Measurements from ENCODE around the gene EPB41L4B.

EPB41L4B gene

GRCh38 chr9:109303900-109304299 is 17.0 kb downstream of the EPB41L4B start:
- peak overlapping the region in 1 of 2 donors; percentile 32 for H3K4me3 ChIP-seq (ENCODE audit: low read depth in 1 of 2, low read length in 2 of 2)
- no peaks in the 10 kb centered on the region for H3K9me3 ChIP-seq (ENCODE audit: control insufficient read depth in 1 of 2, low read length in 2 of 2)

GRCh38 chr9:109302606-109303005 is 18.3 kb downstream of the EPB41L4B start:
- Histone ChIP-seq H3K9me3 (ENCODE audit: control insufficient read depth in 1 of 2, low read length in 2 of 2) (no peaks in the 10 kb centered on the region), H3K27ac (ENCODE audit: low read depth, low read length) (no peak overlapping the region)

More at GRCh38 chr9:109303900-109304299, 17.0 kb downstream of the EPB41L4B start:
- Histone ChIP-seq H3K27ac (ENCODE audit: low read depth, low read length) (no peak overlapping the region), H3K9ac (ENCODE audit: low read depth in 1 of 2, low read length in 2 of 2) (no peak overlapping the region), H3K4me1 (ENCODE audit: control insufficient read depth in 1 of 2, insufficient read depth in 2 of 2, low read length in 2 of 2) (peaks cover 34 to 43% of the 10 kb centered on the region in 2 donors), H3K36me3 (ENCODE audit: control insufficient read depth in 1 of 2, insufficient read depth in 2 of 2, low read length in 2 of 2) (no peaks in the 10 kb centered on the region), H3K27me3 (ENCODE audit: control insufficient read depth in 1 of 2, insufficient read depth in 2 of 2, low read length in 2 of 2) (no peaks in the 10 kb centered on the region)

GRCh38 chr9:109301012-109301411 is 19.8 kb downstream of the EPB41L4B start:
- Histone ChIP-seq H3K4me3 (ENCODE audit: low read depth in 1 of 2, low read length in 2 of 2) (no peak overlapping the region), H3K9ac (ENCODE audit: low read depth in 1 of 2, low read length in 2 of 2) (no peak overlapping the region), H3K27me3 (ENCODE audit: control insufficient read depth in 1 of 2, insufficient read depth in 2 of 2, low read length in 2 of 2) (no peaks in the 10 kb centered on the region), H3K36me3 (ENCODE audit: control insufficient read depth in 1 of 2, insufficient read depth in 2 of 2, low read length in 2 of 2) (no peaks in the 10 kb centered on the region), H3K4me1 (ENCODE audit: control insufficient read depth in 1 of 2, insufficient read depth in 2 of 2, low read length in 2 of 2) (peaks cover 32 to 33% of the 10 kb centered on the region in 2 donors), H3K27ac (ENCODE audit: low read depth, low read length) (no peak overlapping the region), H3K9me3 (ENCODE audit: control insufficient read depth in 1 of 2, low read length in 2 of 2) (no peaks in the 10 kb centered on the region)

More at GRCh38 chr9:109302606-109303005, 18.3 kb downstream of the EPB41L4B start:
- Histone ChIP-seq H3K9ac (ENCODE audit: low read depth in 1 of 2, low read length in 2 of 2) (no peak overlapping the region), H3K4me1 (ENCODE audit: control insufficient read depth in 1 of 2, insufficient read depth in 2 of 2, low read length in 2 of 2) (peaks cover 32 to 38% of the 10 kb centered on the region in 2 donors), H3K4me3 (ENCODE audit: low read depth in 1 of 2, low read length in 2 of 2) (no peak overlapping the region), H3K27me3 (ENCODE audit: control insufficient read depth in 1 of 2, insufficient read depth in 2 of 2, low read length in 2 of 2) (no peaks in the 10 kb centered on the region), H3K36me3 (ENCODE audit: control insufficient read depth in 1 of 2, insufficient read depth in 2 of 2, low read length in 2 of 2) (no peaks in the 10 kb centered on the region)

GRCh38 chr9:109299891-109300290 is 21.0 kb downstream of the EPB41L4B start:
- Histone ChIP-seq H3K9me3 (ENCODE audit: control insufficient read depth in 1 of 2, low read length in 2 of 2) (no peaks in the 10 kb centered on the region), H3K27ac (ENCODE audit: low read depth, low read length) (no peak overlapping the region), H3K9ac (ENCODE audit: low read depth in 1 of 2, low read length in 2 of 2) (no peak overlapping the region), H3K27me3 (ENCODE audit: control insufficient read depth in 1 of 2, insufficient read depth in 2 of 2, low read length in 2 of 2) (no peaks in the 10 kb centered on the region), H3K36me3 (ENCODE audit: control insufficient read depth in 1 of 2, insufficient read depth in 2 of 2, low read length in 2 of 2) (no peaks in the 10 kb centered on the region), H3K4me1 (ENCODE audit: control insufficient read depth in 1 of 2, insufficient read depth in 2 of 2, low read length in 2 of 2) (peaks cover 38 to 43% of the 10 kb centered on the region in 2 donors), H3K4me3 (ENCODE audit: low read depth in 1 of 2, low read length in 2 of 2) (peak overlapping the region in 1 of 2 donors; percentile 48)

GRCh38 chr9:109297899-109298298 is 23.0 kb downstream of the EPB41L4B start:
- no peak overlapping the region for H3K4me3 ChIP-seq (ENCODE audit: low read depth in 1 of 2, low read length in 2 of 2)
- peaks cover 28 to 39% of the 10 kb centered on the region in 2 donors for H3K4me1 ChIP-seq (ENCODE audit: control insufficient read depth in 1 of 2, insufficient read depth in 2 of 2, low read length in 2 of 2)
- no peak overlapping the region for H3K27ac ChIP-seq (ENCODE audit: low read depth, low read length)
- H3K36me3 ChIP-seq (ENCODE audit: control insufficient read depth in 1 of 2, insufficient read depth in 2 of 2, low read length in 2 of 2): no peaks in the 10 kb centered on the region
- H3K9ac ChIP-seq (ENCODE audit: low read depth in 1 of 2, low read length in 2 of 2): peak overlapping the region in 1 of 2 donors; percentile 25
- no peaks in the 10 kb centered on the region for H3K9me3 ChIP-seq (ENCODE audit: control insufficient read depth in 1 of 2, low read length in 2 of 2)
- no peaks in the 10 kb centered on the region for H3K27me3 ChIP-seq (ENCODE audit: control insufficient read depth in 1 of 2, insufficient read depth in 2 of 2, low read length in 2 of 2)

GRCh38 chr9:109295221-109296130 is 25.4 kb downstream of the EPB41L4B start:
- H3K4me1 ChIP-seq (ENCODE audit: control insufficient read depth in 1 of 2, insufficient read depth in 2 of 2, low read length in 2 of 2): peaks cover 28 to 32% of the 10 kb centered on the region in 2 donors
- H3K9ac ChIP-seq (ENCODE audit: low read depth in 1 of 2, low read length in 2 of 2): peak overlapping the region in 1 of 2 donors; percentile 12
- peak overlapping the region in 1 of 2 donors; percentile 21 for H3K4me3 ChIP-seq (ENCODE audit: low read depth in 1 of 2, low read length in 2 of 2)
- H3K27ac ChIP-seq (ENCODE audit: low read depth, low read length): peak overlapping the region; percentile 15
- H3K9me3 ChIP-seq (ENCODE audit: control insufficient read depth in 1 of 2, low read length in 2 of 2): no peaks in the 10 kb centered on the region
- H3K27me3 ChIP-seq (ENCODE audit: control insufficient read depth in 1 of 2, insufficient read depth in 2 of 2, low read length in 2 of 2): no peaks in the 10 kb centered on the region
- H3K36me3 ChIP-seq (ENCODE audit: control insufficient read depth in 1 of 2, insufficient read depth in 2 of 2, low read length in 2 of 2): no peaks in the 10 kb centered on the region

GRCh38 chr9:109290385-109290784 is 30.5 kb downstream of the EPB41L4B start:
- Histone ChIP-seq H3K27ac (ENCODE audit: low read depth, low read length) (no peak overlapping the region), H3K36me3 (ENCODE audit: control insufficient read depth in 1 of 2, insufficient read depth in 2 of 2, low read length in 2 of 2) (no peaks in the 10 kb centered on the region), H3K4me3 (ENCODE audit: low read depth in 1 of 2, low read length in 2 of 2) (no peak overlapping the region), H3K4me1 (ENCODE audit: control insufficient read depth in 1 of 2, insufficient read depth in 2 of 2, low read length in 2 of 2) (peaks cover 23 to 25% of the 10 kb centered on the region in 2 donors), H3K9me3 (ENCODE audit: control insufficient read depth in 1 of 2, low read length in 2 of 2) (no peaks in the 10 kb centered on the region), H3K9ac (ENCODE audit: low read depth in 1 of 2, low read length in 2 of 2) (no peak overlapping the region), H3K27me3 (ENCODE audit: control insufficient read depth in 1 of 2, insufficient read depth in 2 of 2, low read length in 2 of 2) (no peaks in the 10 kb centered on the region)

GRCh38 chr9:109289931-109290330 is 30.9 kb downstream of the EPB41L4B start:
- H3K4me3 ChIP-seq (ENCODE audit: low read depth in 1 of 2, low read length in 2 of 2): no peak overlapping the region
- no peaks in the 10 kb centered on the region for H3K9me3 ChIP-seq (ENCODE audit: control insufficient read depth in 1 of 2, low read length in 2 of 2)
- H3K27ac ChIP-seq (ENCODE audit: low read depth, low read length): no peak overlapping the region

GRCh38 chr9:109289186-109289585 is 31.7 kb downstream of the EPB41L4B start:
- no peak overlapping the region for H3K9ac ChIP-seq (ENCODE audit: low read depth in 1 of 2, low read length in 2 of 2)
- H3K4me1 ChIP-seq (ENCODE audit: control insufficient read depth in 1 of 2, insufficient read depth in 2 of 2, low read length in 2 of 2): peaks cover 17 to 18% of the 10 kb centered on the region in 2 donors
- no peaks in the 10 kb centered on the region for H3K27me3 ChIP-seq (ENCODE audit: control insufficient read depth in 1 of 2, insufficient read depth in 2 of 2, low read length in 2 of 2)

More at GRCh38 chr9:109289931-109290330, 30.9 kb downstream of the EPB41L4B start:
- Histone ChIP-seq H3K9ac (ENCODE audit: low read depth in 1 of 2, low read length in 2 of 2) (no peak overlapping the region), H3K4me1 (ENCODE audit: control insufficient read depth in 1 of 2, insufficient read depth in 2 of 2, low read length in 2 of 2) (peaks cover 19 to 20% of the 10 kb centered on the region in 2 donors), H3K27me3 (ENCODE audit: control insufficient read depth in 1 of 2, insufficient read depth in 2 of 2, low read length in 2 of 2) (no peaks in the 10 kb centered on the region), H3K36me3 (ENCODE audit: control insufficient read depth in 1 of 2, insufficient read depth in 2 of 2, low read length in 2 of 2) (no peaks in the 10 kb centered on the region)

GRCh38 chr9:109286981-109287380 is 33.9 kb downstream of the EPB41L4B start:
- Histone ChIP-seq H3K9ac (ENCODE audit: low read depth in 1 of 2, low read length in 2 of 2) (no peak overlapping the region), H3K27ac (ENCODE audit: low read depth, low read length) (no peak overlapping the region), H3K27me3 (ENCODE audit: control insufficient read depth in 1 of 2, insufficient read depth in 2 of 2, low read length in 2 of 2) (no peaks in the 10 kb centered on the region), H3K4me1 (ENCODE audit: control insufficient read depth in 1 of 2, insufficient read depth in 2 of 2, low read length in 2 of 2) (peaks cover 17 to 21% of the 10 kb centered on the region in 2 donors), H3K36me3 (ENCODE audit: control insufficient read depth in 1 of 2, insufficient read depth in 2 of 2, low read length in 2 of 2) (no peaks in the 10 kb centered on the region), H3K4me3 (ENCODE audit: low read depth in 1 of 2, low read length in 2 of 2) (no peak overlapping the region), H3K9me3 (ENCODE audit: control insufficient read depth in 1 of 2, low read length in 2 of 2) (no peaks in the 10 kb centered on the region)

More at GRCh38 chr9:109289186-109289585, 31.7 kb downstream of the EPB41L4B start:
- H3K36me3 ChIP-seq (ENCODE audit: control insufficient read depth in 1 of 2, insufficient read depth in 2 of 2, low read length in 2 of 2): no peaks in the 10 kb centered on the region
- no peak overlapping the region for H3K27ac ChIP-seq (ENCODE audit: low read depth, low read length)
- no peak overlapping the region for H3K4me3 ChIP-seq (ENCODE audit: low read depth in 1 of 2, low read length in 2 of 2)
- no peaks in the 10 kb centered on the region for H3K9me3 ChIP-seq (ENCODE audit: control insufficient read depth in 1 of 2, low read length in 2 of 2)

Measured in duodenal mucosa (tissue), 2 donors.